Gastrocnemius medialis (tissue), 4 donors: ENCODE measurements around the gene TNC. TPM values are rescaled to one million over a fixed set of nuclear protein-coding genes. Genes with fewer than 3 reads are reported as not detected.

ENCODE experiments used
- ATAC-seq, 2 donors: fragments of 150-250 bp; one replicate each; pipeline ENCODE4 v1.9.1; 2016
- DNase-seq, 2 donors: peaks; one replicate each; pipeline ENCODE4 v3.0.0-alpha.2; 2019
- H3K27ac ChIP-seq, 4 donors: fragments of 200-600 bp; sonication (generic); 1 replicate in 1 of 4; 2 replicates in 3 of 4; pipeline ENCODE4 v1.5.1; 2016 to 2018; ENCODE audit warnings: mild to moderate bottlenecking in 2 of 4, moderate library complexity in 1 of 4
- H3K27me3 ChIP-seq, 3 donors: fragments of 200-600 bp; sonication (generic) in 2 of 3; 1 replicate in 1 of 3; 2 replicates in 2 of 3; pipeline versions ENCODE4 v1.5.1 to v1.6.0; 2016 to 2019; ENCODE audit warnings: mild to moderate bottlenecking in 1 of 3, moderate library complexity in 1 of 3
- H3K36me3 ChIP-seq, 2 donors: fragments of 200-600 bp; sonication (generic) in 1 of 2; one replicate each; pipeline ENCODE4 v1.5.1; 2017 to 2018
- H3K4me1 ChIP-seq, 2 donors: fragments of 200-600 bp; sonication (generic) in 1 of 2; one replicate each; pipeline ENCODE4 v1.5.1; 2016 to 2017; ENCODE audit warnings: mild to moderate bottlenecking in 2 of 2
- H3K4me3 ChIP-seq, 4 donors: fragments of 200-600 bp; sonication (generic) in 3 of 4; 1 replicate in 1 of 4; 2 replicates in 3 of 4; pipeline ENCODE4 v1.5.1; 2016 to 2019; ENCODE audit warnings: mild to moderate bottlenecking in 2 of 4
- H3K9me3 ChIP-seq, 3 donors: fragments of 200-600 bp; sonication (generic) in 2 of 3; 1 replicate in 1 of 3; 2 replicates in 2 of 3; pipeline ENCODE4 v1.5.1; 2016 to 2019
- CTCF ChIP-seq, 5 experiments: fragments of 450-650 bp in 3 of 5; fragments of 200-600 bp in 2 of 5; sonication (generic) in 2 of 5; IDR thresholded peaks in 4 of 5; conservative IDR thresholded peaks in 1 of 5; 1 replicate in 4 of 5; 2 replicates in 1 of 5; pipeline ENCODE4 v1.5.1; 2016 to 2019; ENCODE audit warnings: antibody characterized with exemption in 5 of 5, mild to moderate bottlenecking in 3 of 5, moderate library complexity in 3 of 5
- POLR2A ChIP-seq, 2 donors: fragments of 450-650 bp; IDR thresholded peaks; one replicate each; pipeline ENCODE4 v1.6.1; 2017; ENCODE audit warnings: antibody characterized with exemption in 2 of 2, mild to moderate bottlenecking in 2 of 2, moderate library complexity in 2 of 2
- in situ Hi-C, 4 donors: fragments of 200-750 bp; cut with MboI; loops; one replicate each; pipeline versions ENCODE4 v1.15.0 to v1.8.0; 2017; ENCODE audit warnings: low sequenced_read_pairs in 4 of 4
- intact Hi-C: fragments of 100-400 bp; cut with DNase I; formaldehyde crosslinking; loops from one replicate; pipeline ENCODE4 v1.15.1; 2023; ENCODE audit warnings: low total_unique reads
- total RNA-seq, 4 donors: library from RNA; depleted of rRNA; stranded (reverse); fragments of >200 nt; gene quantifications; one replicate each; pipeline versions ENCODE4 v1.1.0 to v1.2.3, GENCODE V29; 2016

The TNC gene
- total RNA-seq, 4 donors from 2014 or later: 4.3 to 17.6 (median 10.7) TPM; not detected in 1

- TF ChIP-seq POLR2A (IDR thresholded peaks at IDR 0.05) (no peak), CTCF (IDR thresholded peaks at IDR 0.05 in 4 of 5, conservative IDR thresholded peaks at IDR 0.05 in 1 of 5) (no peak)
- no peaks in the 10 kb centered on the region for H3K9me3 ChIP-seq
- in situ Hi-C loops (no loop called here), intact Hi-C loops (no loop called here)
- H3K4me1 ChIP-seq: no peaks in the 10 kb centered on the region
- H3K4me3 ChIP-seq: no peak overlapping the region
- ATAC-seq (no peak), DNase-seq (no peak)
- no peaks in the 10 kb centered on the region for H3K27me3 ChIP-seq
- H3K27ac ChIP-seq: no peak overlapping the region
- H3K36me3 ChIP-seq: no peaks in the 10 kb centered on the region
Observed at GRCh38 chr9:115063058-115063845, 54.7 kb downstream of the TNC start.

GRCh38 chr9:115058684-115059315 is 59.2 kb downstream of the TNC start:
- intact Hi-C loops: no loop called here
- no peak for TF ChIP-seq CTCF (IDR thresholded peaks at IDR 0.05 in 4 of 5, conservative IDR thresholded peaks at IDR 0.05 in 1 of 5)
- no peak for TF ChIP-seq POLR2A (IDR thresholded peaks at IDR 0.05)
- H3K4me1 ChIP-seq: no peaks in the 10 kb centered on the region
- no peaks in the 10 kb centered on the region for H3K27me3 ChIP-seq
- H3K4me3 ChIP-seq: no peak overlapping the region
- no peak overlapping the region for H3K27ac ChIP-seq
- in situ Hi-C loops: no loop called here
- DNase-seq (no peak), ATAC-seq (no peak)
- H3K36me3 ChIP-seq: no peaks in the 10 kb centered on the region
- no peaks in the 10 kb centered on the region for H3K9me3 ChIP-seq

- Histone ChIP-seq H3K27me3 (no peaks in the 10 kb centered on the region), H3K4me3 (no peak overlapping the region), H3K9me3 (no peaks in the 10 kb centered on the region), H3K36me3 (no peaks in the 10 kb centered on the region), H3K27ac (no peak overlapping the region), H3K4me1 (no peaks in the 10 kb centered on the region)
- DNase-seq (no peak), ATAC-seq (no peak)
- intact Hi-C loops: no loop called here
- in situ Hi-C loops: no loop called here
- TF ChIP-seq POLR2A (IDR thresholded peaks at IDR 0.05) (no peak), CTCF (IDR thresholded peaks at IDR 0.05 in 4 of 5, conservative IDR thresholded peaks at IDR 0.05 in 1 of 5) (no peak)
Observed at GRCh38 chr9:115058175-115058574, 59.8 kb downstream of the TNC start.

GRCh38 chr9:115057559-115057958 is 60.4 kb downstream of the TNC start:
- H3K27ac ChIP-seq: no peak overlapping the region
- H3K9me3 ChIP-seq: no peaks in the 10 kb centered on the region
- DNase-seq (no peak), ATAC-seq (no peak)
- intact Hi-C loops (no loop called here), in situ Hi-C loops (no loop called here)
- no peak for TF ChIP-seq CTCF (IDR thresholded peaks at IDR 0.05 in 4 of 5, conservative IDR thresholded peaks at IDR 0.05 in 1 of 5)
- no peak for TF ChIP-seq POLR2A (IDR thresholded peaks at IDR 0.05)
- H3K27me3 ChIP-seq: no peaks in the 10 kb centered on the region
- H3K4me3 ChIP-seq: no peak overlapping the region
- no peaks in the 10 kb centered on the region for H3K4me1 ChIP-seq
- H3K36me3 ChIP-seq: no peaks in the 10 kb centered on the region
